LoVo (cell line): ENCODE data around the gene MAST4.
"Not testable (repeated sequence)": the region's sequence is repeated elsewhere in the genome, so short reads cannot be mapped to it uniquely, and the experiment has no call there.

Source experiments
- DNase-seq: peaks from one replicate; pipeline ENCODE4 v3.0.0-alpha.2; 2016; ENCODE audit warnings: low spot score

Gene MAST4

GRCh38 chr5:66810151-66810550, 214.0 kb downstream of the MAST4 start:
- no peak for DNase-seq

DNA sequence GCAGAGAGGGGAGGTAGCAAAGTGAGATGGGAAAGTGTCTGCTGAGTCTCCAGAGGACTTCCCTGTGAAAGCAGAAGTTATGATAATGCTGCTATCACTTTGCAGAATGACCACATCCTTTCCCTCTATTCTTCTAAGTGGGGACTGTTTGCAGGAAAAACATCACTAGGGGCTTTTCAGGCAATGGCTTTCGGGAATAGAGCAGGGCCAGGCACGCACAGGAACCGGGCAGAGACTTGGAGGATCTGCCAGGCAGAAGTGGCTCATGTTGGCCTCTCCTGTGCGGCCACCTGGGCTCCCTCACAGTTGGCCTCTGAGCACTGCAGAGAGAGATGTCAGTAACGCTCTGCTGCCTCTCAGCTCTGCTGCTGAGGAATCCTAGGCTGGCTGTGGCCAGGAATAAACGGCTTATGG, 214.7 kb downstream of the MAST4 start:
- no peak for DNase-seq

DNA sequence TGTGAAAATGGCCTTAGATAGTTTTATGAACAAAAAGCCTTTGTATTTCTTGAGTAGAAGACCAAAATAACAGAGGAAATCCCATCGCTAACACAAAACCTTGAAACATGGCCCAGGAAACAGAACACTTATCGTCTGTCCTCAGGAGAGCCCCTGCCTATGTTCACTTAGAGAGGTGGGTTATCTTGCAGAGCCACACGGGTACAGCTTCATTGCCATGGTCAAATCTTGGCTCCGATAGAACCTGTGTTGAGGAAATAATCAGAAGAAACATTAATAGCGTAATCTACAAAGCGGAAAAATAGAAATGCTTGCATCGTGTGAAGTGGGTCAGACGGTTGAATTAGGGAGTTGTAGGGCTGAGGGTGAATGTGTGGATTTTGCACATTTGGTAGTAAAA, 216.1 kb downstream of the MAST4 start:
- no peak for DNase-seq

DNA sequence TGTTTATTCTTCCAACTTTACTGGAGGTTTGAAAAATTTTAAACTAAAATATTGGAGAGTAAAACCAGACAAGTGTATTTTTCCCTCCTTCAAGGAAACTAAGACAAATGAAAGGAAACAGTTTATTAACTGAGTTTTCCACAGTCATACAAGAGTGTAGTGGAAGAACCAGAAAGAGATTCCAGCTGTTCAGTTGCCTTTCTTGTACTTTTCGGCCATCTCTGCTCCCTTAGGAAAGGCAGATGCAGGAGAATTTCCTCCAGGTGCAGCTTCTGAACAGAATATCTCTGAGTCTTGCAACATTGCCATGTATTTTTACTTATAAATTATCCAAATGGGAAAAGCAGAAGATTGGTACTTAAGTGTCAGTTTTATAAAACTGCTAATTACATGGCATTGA, 217.1 kb downstream of the MAST4 start:
- DNase-seq = no peak

DNA sequence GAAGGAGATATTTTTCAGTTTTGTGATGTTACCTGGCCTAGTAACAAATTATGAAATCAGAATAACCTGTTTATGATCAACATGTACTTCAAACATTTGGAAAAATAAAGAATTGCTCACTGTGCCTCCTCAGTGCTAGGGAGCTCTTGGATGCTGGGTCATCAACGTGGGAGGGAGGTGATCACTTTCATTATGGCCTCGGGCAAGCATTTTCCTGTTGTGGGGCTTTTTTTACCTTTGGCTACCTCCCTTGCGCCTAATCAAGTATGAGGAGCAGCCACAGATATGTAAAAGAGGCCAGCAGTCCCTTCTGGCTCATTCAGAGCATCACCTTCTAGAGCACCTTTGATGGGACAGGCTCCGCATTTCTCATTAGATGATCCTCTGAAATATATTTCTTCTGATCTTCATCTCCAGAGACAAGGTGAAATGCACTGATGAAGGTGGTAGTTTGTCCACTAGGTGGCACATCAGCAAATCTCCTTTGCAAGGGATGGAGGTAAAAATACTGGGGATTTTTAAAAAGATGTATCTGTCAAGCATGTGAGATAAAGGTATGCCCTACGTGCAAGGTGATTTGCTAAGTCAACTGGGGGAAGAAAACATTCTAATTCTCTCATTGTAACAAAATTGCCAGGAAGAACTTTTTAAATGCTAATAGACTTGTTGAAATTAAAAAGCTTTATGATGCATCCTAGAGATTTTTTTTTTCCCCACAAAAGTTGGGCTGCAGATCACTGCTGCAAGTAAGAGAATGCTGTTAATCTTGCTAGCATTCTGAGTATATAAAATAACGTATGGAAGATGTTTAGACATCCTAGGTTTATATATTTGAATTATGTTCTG, 218.2 kb downstream of the MAST4 start:
- peak; percentile 52 for DNase-seq

- no peak for DNase-seq
Observed at GRCh38 chr5:66818304-66818934, 222.2 kb downstream of the MAST4 start.

DNA sequence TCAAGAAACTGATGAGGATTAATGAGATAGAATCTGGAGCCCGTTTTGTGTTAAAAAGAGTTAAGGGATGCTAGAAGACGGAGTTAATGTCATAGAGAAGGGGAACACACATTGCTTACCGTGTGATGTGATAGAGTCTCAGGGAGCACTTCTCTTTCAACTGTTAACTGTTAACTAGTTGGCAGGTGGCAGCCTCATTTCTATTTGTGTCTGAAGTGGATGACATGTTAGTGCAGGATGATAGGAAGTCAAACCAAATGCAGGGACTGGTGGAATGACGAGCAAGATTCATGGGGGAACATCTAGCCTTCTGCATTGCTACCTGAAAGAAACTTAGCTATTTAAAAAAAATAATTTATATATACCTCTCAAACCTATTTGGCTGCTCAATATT, 222.7 kb downstream of the MAST4 start:
- no peak for DNase-seq

GRCh38 chr5:66820630-66821207, 224.5 kb downstream of the MAST4 start:
- no peak for DNase-seq

GRCh38 chr5:66821688-66822429, 225.7 kb downstream of the MAST4 start:
- no peak for DNase-seq

DNA sequence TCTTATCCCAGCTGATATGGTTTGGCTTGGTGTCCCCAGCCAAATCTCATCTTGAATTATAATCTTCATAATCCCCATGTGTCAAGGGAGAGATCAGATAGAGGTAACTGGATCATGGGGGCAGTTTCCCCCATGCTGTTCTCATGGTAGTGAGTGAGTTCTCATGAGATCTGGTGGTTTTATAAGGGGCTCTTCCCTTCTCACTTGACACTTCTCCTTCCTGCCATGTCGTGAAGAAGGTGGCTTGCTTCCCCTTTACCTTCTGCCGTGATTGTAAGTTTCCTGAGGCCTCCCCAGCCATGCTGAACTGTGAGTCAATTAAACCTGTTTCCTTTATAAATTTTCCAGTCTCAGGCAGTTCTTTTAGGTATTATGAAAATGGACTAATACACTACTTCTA, 226.7 kb downstream of the MAST4 start:
- not testable (repeated sequence) for DNase-seq

DNA sequence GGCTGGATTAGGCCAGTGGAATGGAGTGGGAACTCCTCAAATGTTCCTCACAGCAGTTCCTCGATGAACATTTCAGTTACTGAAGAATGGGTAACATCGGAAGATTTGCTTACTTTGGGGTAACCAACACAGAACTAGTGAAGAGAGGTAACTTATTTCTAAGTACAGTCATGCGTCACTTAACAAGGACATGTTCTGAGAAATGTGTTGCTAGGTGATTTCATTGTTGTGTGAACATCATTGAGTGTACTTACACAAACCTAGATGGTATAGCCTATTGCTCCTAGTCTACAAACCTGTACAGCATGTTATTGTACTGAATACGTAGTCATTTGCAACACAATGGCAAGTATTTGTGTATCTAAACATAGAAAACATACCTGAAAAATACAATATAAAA, 228.3 kb downstream of the MAST4 start:
- no peak for DNase-seq

DNA sequence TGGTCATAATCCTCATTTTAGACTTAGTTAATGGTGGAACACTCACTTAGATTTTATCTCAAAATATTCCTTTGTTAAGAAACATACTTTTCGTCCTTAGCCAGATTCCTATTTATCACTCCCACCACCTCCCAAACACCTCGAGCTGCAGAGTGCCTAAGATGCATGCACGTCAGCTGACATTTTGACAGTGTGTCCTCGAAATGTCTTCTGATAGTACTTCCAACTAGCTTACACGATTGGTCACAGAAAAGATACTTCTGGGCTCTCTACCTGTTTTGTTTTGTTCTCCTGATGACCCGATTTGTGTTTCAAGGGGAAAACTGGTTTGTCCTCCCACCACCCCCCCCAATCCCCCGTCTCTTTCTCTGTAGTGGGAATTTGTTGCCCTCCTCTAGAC, 230.1 kb downstream of the MAST4 start:
- DNase-seq = no peak

DNA sequence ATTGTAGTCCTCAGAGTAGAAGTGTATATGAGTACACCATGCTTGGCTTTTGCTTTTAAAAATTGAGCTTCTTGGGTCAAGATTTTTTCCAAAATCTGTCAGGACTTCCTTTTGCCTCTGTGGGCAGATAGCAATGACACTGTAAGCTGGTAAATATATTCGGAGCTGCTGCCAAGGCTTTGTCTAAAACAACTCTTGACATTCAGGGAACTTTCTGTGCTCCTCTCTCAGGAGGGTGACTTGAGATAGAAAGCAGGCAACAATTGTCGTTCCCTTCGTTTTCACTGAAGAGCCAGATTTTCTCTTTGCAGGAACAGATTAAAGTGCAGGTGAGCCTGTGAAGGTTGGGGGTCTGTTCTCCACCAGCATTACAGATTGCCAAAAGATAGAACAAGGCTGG, 230.5 kb downstream of the MAST4 start:
- DNase-seq = no peak

DNA sequence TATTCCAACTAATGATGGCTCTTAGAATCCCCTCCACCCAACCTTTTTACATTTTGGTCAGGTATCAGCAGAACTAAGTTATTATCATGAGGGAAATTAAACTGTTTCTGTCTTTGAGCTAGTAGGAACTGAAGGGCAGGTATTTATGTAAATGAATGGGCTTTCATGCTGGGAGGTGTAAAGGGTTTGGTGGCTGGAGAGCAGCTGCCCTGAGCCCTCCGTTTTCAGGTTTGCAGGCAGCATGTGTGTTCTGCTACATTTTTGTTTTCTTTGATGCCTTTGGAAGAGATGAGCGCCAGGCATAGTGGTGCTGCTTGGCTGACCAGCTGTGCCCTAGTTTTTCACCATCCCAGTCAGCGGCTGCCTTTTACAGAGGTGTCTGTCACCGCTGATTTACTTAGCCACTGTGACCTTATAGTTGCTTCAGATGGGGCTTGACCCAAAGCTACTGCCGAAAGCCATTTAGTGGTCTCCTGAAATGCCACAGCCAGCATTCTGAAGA, 231.9 kb downstream of the MAST4 start:
- no peak for DNase-seq

- DNase-seq = no peak
Observed at GRCh38 chr5:66828548-66829357, 232.6 kb downstream of the MAST4 start.

GRCh38 chr5:66829358-66829674, 233.1 kb downstream of the MAST4 start:
- no peak for DNase-seq

DNA sequence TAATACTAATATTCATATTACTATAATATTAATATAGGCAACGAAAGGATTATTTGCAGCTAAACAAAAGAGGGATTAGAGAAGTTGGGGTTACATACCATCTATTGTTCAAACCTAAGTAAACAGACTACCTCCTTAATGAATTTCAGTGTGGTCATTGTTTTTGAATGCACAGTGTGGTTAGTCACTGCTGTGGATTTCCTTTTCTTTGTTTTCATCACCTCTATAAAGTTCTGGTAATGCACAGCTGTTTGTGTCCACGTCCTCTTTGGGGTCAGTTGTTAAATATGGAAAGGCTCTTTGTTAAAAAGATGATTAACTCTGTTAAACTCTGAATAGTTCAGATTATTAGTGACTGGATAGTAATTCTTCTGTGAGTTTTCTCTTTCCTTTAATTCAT, 233.6 kb downstream of the MAST4 start:
- DNase-seq = no peak

DNA sequence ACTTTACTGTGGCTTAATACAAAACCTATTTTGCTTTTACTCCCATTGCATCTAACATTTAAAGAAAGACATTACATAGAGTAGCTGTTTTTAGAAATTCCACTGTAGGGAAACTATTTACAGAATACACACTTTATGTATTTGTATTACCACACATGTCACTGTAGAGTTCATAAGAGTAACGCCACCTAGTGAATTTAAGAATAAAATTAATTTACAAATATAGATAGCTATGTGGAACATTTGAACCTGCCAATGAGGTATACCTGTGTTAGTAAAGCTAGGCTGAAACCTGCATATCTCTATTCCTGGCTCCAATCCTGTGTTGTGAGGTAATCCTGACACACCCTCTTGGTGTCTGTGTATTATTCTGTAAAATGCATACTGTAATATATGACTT, 234.4 kb downstream of the MAST4 start:
- no peak for DNase-seq

DNA sequence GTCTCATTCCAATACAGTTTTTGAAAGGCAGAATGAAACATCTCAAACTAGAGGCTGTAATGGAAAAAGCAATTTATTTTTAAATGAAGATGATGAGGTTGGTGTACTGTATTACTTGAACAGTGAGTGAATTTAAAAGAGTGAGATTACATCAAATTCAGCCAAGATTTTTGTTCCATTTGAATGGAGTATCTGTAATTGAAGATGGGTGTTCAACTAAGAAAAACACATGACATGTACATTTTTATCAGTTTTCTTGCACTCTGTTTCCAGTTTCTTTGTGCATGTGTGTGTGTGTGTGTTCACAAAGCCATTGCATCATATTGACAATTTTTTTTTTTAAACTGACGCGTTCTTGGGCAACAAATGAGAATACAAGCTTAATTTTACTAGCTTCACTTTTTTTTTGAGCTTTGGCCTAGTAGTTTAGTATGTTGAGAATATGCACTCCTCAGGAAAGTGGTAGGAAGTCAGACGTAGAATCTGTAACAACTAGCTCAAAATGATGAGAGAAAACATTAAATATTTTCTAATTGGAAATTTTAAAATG, 243.5 kb downstream of the MAST4 start:
- no peak for DNase-seq

DNA sequence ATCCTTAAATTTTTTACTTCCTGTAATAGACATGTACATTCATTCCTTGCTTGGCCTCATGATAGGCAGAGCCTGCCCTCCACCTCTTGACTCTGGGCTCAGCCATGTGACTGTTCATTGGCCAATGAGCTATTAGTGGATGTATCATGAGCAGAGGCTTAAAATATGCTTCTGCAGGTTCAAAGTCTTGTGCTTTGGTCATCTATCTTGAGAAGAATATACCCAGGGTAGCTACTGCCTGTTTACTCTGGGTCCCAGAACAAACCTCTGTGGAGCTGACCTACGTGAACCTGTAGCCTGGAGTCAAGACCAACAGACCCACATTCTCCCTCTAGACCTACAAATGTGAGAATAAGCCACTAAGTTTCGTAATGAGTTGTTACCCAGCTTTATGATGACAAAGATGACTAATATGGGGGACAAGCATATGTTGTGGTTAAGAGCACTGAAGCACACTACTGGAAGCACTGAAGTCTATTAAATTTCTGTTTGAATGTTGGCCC, 244.4 kb downstream of the MAST4 start:
- DNase-seq = no peak

- no peak for DNase-seq
Observed at GRCh38 chr5:66841264-66841663, 245.1 kb downstream of the MAST4 start.
